Naive thymus-derived CD4-positive, alpha-beta T cell (primary cell): Measurements from ENCODE around the gene GRWD1. TPM values are rescaled to one million over a fixed set of nuclear protein-coding genes. Genes with fewer than 3 reads are reported as not detected.
"Not testable (repeated sequence)": the region's sequence is repeated elsewhere in the genome, so short reads cannot be mapped to it uniquely, and the experiment has no call there.

Experiments used
- ATAC-seq: fragments of 150-1000 bp; cut with Tn5 transposase; 2 replicates; pipeline ENCODE4 v1.10.0; 2021; ENCODE audit warnings: mild to moderate bottlenecking, moderate library complexity
- CTCF ChIA-PET: fragments of 350-600 bp; sonication (Branson Sonifier 250); formaldehyde crosslinking; loops from one replicate; lab custom pipeline; 2021; ENCODE audit warnings: antibody characterized with exemption; lab: Charles Lee
- POLR2A ChIA-PET: fragments of 350-600 bp; sonication (Branson Sonifier 250); formaldehyde crosslinking; loops from one replicate; lab custom pipeline; 2021; ENCODE audit warnings: antibody characterized with exemption, inconsistent platforms; lab: Charles Lee
- DNase-seq, 9 donors: peaks; one replicate each; pipeline versions ENCODE4 v3.0.0 to v3.0.0-alpha.2; 2020 to 2022; ENCODE audit warnings: mixed read lengths in 1 of 9
- H3K27ac ChIP-seq: one replicate; pipeline ENCODE4 v1.7.0; 2013; ENCODE audit warnings: mild to moderate bottlenecking, low read depth, low read length, moderate library complexity
- H3K27me3 ChIP-seq, 2 donors: one replicate each; pipeline ENCODE4 v1.7.0; 2013; ENCODE audit warnings: low read length in 2 of 2, mild to moderate bottlenecking in 2 of 2, moderate library complexity in 2 of 2; ENCODE audit not compliant: control insufficient read depth in 2 of 2, insufficient read depth in 2 of 2
- H3K36me3 ChIP-seq, 3 experiments: 1 replicate in 2 of 3; 2 replicates in 1 of 3; pipeline ENCODE4 v1.7.0; 2013; ENCODE audit warnings: low read length in 3 of 3, mild to moderate bottlenecking in 3 of 3, moderate library complexity in 1 of 3; ENCODE audit not compliant: insufficient read depth in 3 of 3, control insufficient read depth in 2 of 3
- H3K4me1 ChIP-seq, 2 donors: one replicate each; pipeline ENCODE4 v1.7.0; 2013; ENCODE audit warnings: low read length in 2 of 2, mild to moderate bottlenecking in 2 of 2, moderate library complexity in 1 of 2; ENCODE audit not compliant: control insufficient read depth in 2 of 2, insufficient read depth in 2 of 2
- H3K4me3 ChIP-seq: 2 replicates; pipeline ENCODE4 v1.7.0; 2013; ENCODE audit warnings: mild to moderate bottlenecking, low read length
- H3K9me3 ChIP-seq, 3 experiments: 1 replicate in 2 of 3; 2 replicates in 1 of 3; pipeline ENCODE4 v1.7.0; 2013; ENCODE audit warnings: low read length in 3 of 3; ENCODE audit not compliant: control insufficient read depth in 2 of 3
- H3K27ac Mint-ChIP-seq, 9 donors: one replicate each; pipeline ENCODE4 v1.8.0; 2020 to 2022; ENCODE audit warnings: mixed read lengths in 9 of 9, mild to moderate bottlenecking in 8 of 9, moderate library complexity in 5 of 9, inconsistent platforms in 2 of 9
- H3K27me3 Mint-ChIP-seq, 5 donors: one replicate each; pipeline ENCODE4 v1.8.0; 2021 to 2022; ENCODE audit warnings: mixed read lengths in 5 of 5, mild to moderate bottlenecking in 1 of 5
- H3K36me3 Mint-ChIP-seq, 5 donors: one replicate each; pipeline ENCODE4 v1.8.0; 2020 to 2022; ENCODE audit warnings: mixed read lengths in 5 of 5, mild to moderate bottlenecking in 3 of 5, inconsistent platforms in 1 of 5
- H3K4me1 Mint-ChIP-seq, 7 donors: one replicate each; pipeline ENCODE4 v1.8.0; 2020 to 2022; ENCODE audit warnings: mixed read lengths in 7 of 7, mild to moderate bottlenecking in 3 of 7, inconsistent platforms in 1 of 7
- H3K4me3 Mint-ChIP-seq, 10 donors: one replicate each; pipeline ENCODE4 v1.8.0; 2020 to 2022; ENCODE audit warnings: mild to moderate bottlenecking in 10 of 10, mixed read lengths in 10 of 10, moderate library complexity in 6 of 10, inconsistent platforms in 2 of 10
- H3K9me3 Mint-ChIP-seq, 11 donors: one replicate each; pipeline ENCODE4 v1.8.0; 2020 to 2022; ENCODE audit warnings: mixed read lengths in 11 of 11, mild to moderate bottlenecking in 4 of 11, inconsistent platforms in 1 of 11, moderate library complexity in 1 of 11
- intact Hi-C, 2 donors: fragments of 100-400 bp; cut with micrococcal nuclease; formaldehyde crosslinking; loops; one replicate each; pipeline ENCODE4 v1.15.1; 2023
- polyA plus RNA-seq, 2 donors: library from polyadenylated mRNA; unstranded; fragments of 300-500 nt; fragmentation: Illumina TruSeq; gene quantifications; one replicate each; pipeline ENCODE4 v1.2.3, GENCODE V29; 2021
- total RNA-seq, 6 experiments: library from RNA in 5 of 6; stranded (reverse) in 5 of 6; gene quantifications; 1 replicate in 5 of 6; 2 replicates in 1 of 6; pipeline ENCODE4 v1.2.3 and lab custom pipeline; 2021 to 2026

The GRWD1 gene
- total and polyA plus RNA-seq, 7 experiments from 2014 or later: 26.1 to 51.6 (median 40.3) TPM

- peaks cover 0 to 14% (median 0%) of the 10 kb centered on the region in 3 experiments for H3K36me3 ChIP-seq
- Mint-ChIP-seq H3K27me3 (no peaks in the 10 kb centered on the region), H3K4me1 (peaks cover 6 to 29% (median 23%) of the 10 kb centered on the region in 7 donors), H3K27ac (peak overlapping the region in 2 of 9 donors; percentile 26 to 84), H3K4me3 (no peak overlapping the region), H3K36me3 (peaks cover 0 to 13% (median 5%) of the 10 kb centered on the region in 5 donors), H3K9me3 (no peaks in the 10 kb centered on the region)
- ATAC-seq (no peak), DNase-seq (no peak)
- ChIA-PET POLR2A (no interaction called here), CTCF (no interaction called here)
- intact Hi-C loops: loop anchor here in 1 of 2 donors (5.0 kb wide), 1 partner anchor 36 kb away; the partner anchor contains the start of gene GRWD1
- no peak overlapping the region for H3K4me3 ChIP-seq
- H3K9me3 ChIP-seq: no peaks in the 10 kb centered on the region
- H3K27ac ChIP-seq: no peak overlapping the region
- H3K27me3 ChIP-seq: no peaks in the 10 kb centered on the region
- peaks cover 3 to 9% of the 10 kb centered on the region in 2 donors for H3K4me1 ChIP-seq
Observed at GRCh38 chr19:48483301-48483700, 37.5 kb downstream of the GRWD1 start.

GRCh38 chr19:48484247-48484893 lies 38.6 kb downstream of the GRWD1 start:
- no peak for ATAC-seq
- H3K9me3 Mint-ChIP-seq: no peaks in the 10 kb centered on the region
- CTCF ChIA-PET: no interaction called here

GRCh38 chr19:48484931-48485612 lies 39.3 kb downstream of the GRWD1 start:
- ChIA-PET CTCF (no interaction called here), POLR2A (no interaction called here)
- H3K27me3 ChIP-seq: no peaks in the 10 kb centered on the region
- intact Hi-C loops: loop anchor here in 1 of 2 donors (5.0 kb wide), 1 partner anchor 38 kb away; the partner anchor contains the start of gene GRWD1
- no peaks in the 10 kb centered on the region for H3K36me3 ChIP-seq
- H3K4me3 Mint-ChIP-seq: no peak overlapping the region
- H3K9me3 Mint-ChIP-seq: no peaks in the 10 kb centered on the region
- peak overlapping the region in 1 of 9 donors; percentile 6 for H3K27ac Mint-ChIP-seq
- DNase-seq (no peak), ATAC-seq (no peak)
- no peak overlapping the region for H3K4me3 ChIP-seq
- H3K4me1 ChIP-seq: peaks cover 3 to 9% of the 10 kb centered on the region in 2 donors
- peaks cover 0 to 25% (median 21%) of the 10 kb centered on the region in 7 donors for H3K4me1 Mint-ChIP-seq
- peaks cover 0 to under 1% (median 0%) of the 10 kb centered on the region in 5 donors for H3K27me3 Mint-ChIP-seq
- H3K27ac ChIP-seq: no peak overlapping the region
- H3K9me3 ChIP-seq: no peaks in the 10 kb centered on the region
- peaks cover 0 to 13% (median 4%) of the 10 kb centered on the region in 5 donors for H3K36me3 Mint-ChIP-seq

More at GRCh38 chr19:48484247-48484893, 38.6 kb downstream of the GRWD1 start:
- Histone ChIP-seq H3K27me3 (no peaks in the 10 kb centered on the region), H3K4me3 (no peak overlapping the region), H3K27ac (no peak overlapping the region), H3K4me1 (peaks cover 3 to 9% of the 10 kb centered on the region in 2 donors), H3K9me3 (no peaks in the 10 kb centered on the region), H3K36me3 (peaks cover 0 to 3% (median 0%) of the 10 kb centered on the region in 3 experiments)
- H3K27me3 Mint-ChIP-seq: no peaks in the 10 kb centered on the region
- peak overlapping the region in 4 of 9 donors; percentile 6 to 66 (median 34) for H3K27ac Mint-ChIP-seq
- DNase-seq: no peak
- POLR2A ChIA-PET: no interaction called here
- intact Hi-C loops: loop anchor here in 1 of 2 donors (5.0 kb wide), 1 partner anchor 37 kb away; the partner anchor contains the start of gene GRWD1
- no peak overlapping the region for H3K4me3 Mint-ChIP-seq
- H3K4me1 Mint-ChIP-seq: peaks cover 2 to 26% (median 22%) of the 10 kb centered on the region in 7 donors
- H3K36me3 Mint-ChIP-seq: peaks cover 0 to 13% (median 4%) of the 10 kb centered on the region in 5 donors

GRCh38 chr19:48486706-48487105 lies 40.9 kb downstream of the GRWD1 start:
- H3K27ac ChIP-seq, H3K9me3 ChIP-seq, intact Hi-C loops, H3K27me3 ChIP-seq, H3K36me3 ChIP-seq, H3K4me3 ChIP-seq, ATAC-seq, DNase-seq, H3K4me3 Mint-ChIP-seq, H3K27ac Mint-ChIP-seq, H3K9me3 Mint-ChIP-seq: not testable (repeated sequence)
- ChIA-PET POLR2A (interaction anchor here (0.7 kb wide), 1 partner anchor 143 kb away, joined by 5 read pairs; no protein-coding TSS in a partner anchor), CTCF (interaction anchor here (0.5 to 1.4 kb wide), 3 partner anchors 97 to 212 kb away, joined by 4 to 5 read pairs (median 4); no protein-coding TSS in a partner anchor)
- Mint-ChIP-seq H3K27me3 (peaks cover 0 to 12% (median 0%) of the 10 kb centered on the region in 5 donors), H3K36me3 (peaks cover 0 to 13% (median 4%) of the 10 kb centered on the region in 5 donors), H3K4me1 (peaks cover 6 to 24% (median 20%) of the 10 kb centered on the region in 7 donors)
- peaks cover 4 to 12% of the 10 kb centered on the region in 2 donors for H3K4me1 ChIP-seq

GRCh38 chr19:48487544-48487943 lies 41.8 kb downstream of the GRWD1 start:
- Mint-ChIP-seq H3K27ac (peak overlapping the region in 1 of 9 donors; percentile 43), H3K9me3 (peaks cover 0 to under 1% (median 0%) of the 10 kb centered on the region in 11 donors), H3K27me3 (peaks cover 0 to 20% (median 3%) of the 10 kb centered on the region in 5 donors), H3K36me3 (peaks cover 0 to 13% (median 4%) of the 10 kb centered on the region in 5 donors), H3K4me3 (no peak overlapping the region), H3K4me1 (peaks cover 14 to 27% (median 25%) of the 10 kb centered on the region in 7 donors)
- intact Hi-C loops: no loop called here
- Histone ChIP-seq H3K27ac (no peak overlapping the region), H3K27me3 (no peaks in the 10 kb centered on the region), H3K36me3 (no peaks in the 10 kb centered on the region), H3K4me3 (no peak overlapping the region), H3K9me3 (no peaks in the 10 kb centered on the region), H3K4me1 (peaks cover 4 to 19% of the 10 kb centered on the region in 2 donors)
- no peak for ATAC-seq
- DNase-seq: no peak
- ChIA-PET POLR2A (interaction anchor here (0.7 to 1.2 kb wide), 4 partner anchors 14 to 142 kb away, joined by 3 to 5 read pairs (median 4); no protein-coding TSS in a partner anchor), CTCF (interaction anchor here (0.8 to 3.7 kb wide), 4 partner anchors 17 to 154 kb away, joined by 3 to 15 read pairs (median 4); no protein-coding TSS in a partner anchor)

GRCh38 chr19:48487948-48488347 lies 42.2 kb downstream of the GRWD1 start:
- intact Hi-C loops: no loop called here
- no peaks in the 10 kb centered on the region for H3K9me3 ChIP-seq
- ATAC-seq (no peak), DNase-seq (no peak)
- H3K27ac Mint-ChIP-seq: no peak overlapping the region
- H3K27me3 Mint-ChIP-seq: peaks cover 0 to 24% (median 6%) of the 10 kb centered on the region in 5 donors
- no peaks in the 10 kb centered on the region for H3K36me3 ChIP-seq
- peaks cover 4 to 24% of the 10 kb centered on the region in 2 donors for H3K4me1 ChIP-seq
- H3K27ac ChIP-seq: no peak overlapping the region
- POLR2A ChIA-PET: interaction anchor here (0.9 to 1.2 kb wide), 3 partner anchors 14 to 99 kb away, joined by 3 to 4 read pairs (median 3); no protein-coding TSS in a partner anchor
- H3K9me3 Mint-ChIP-seq: peaks cover 0 to 2% (median 0%) of the 10 kb centered on the region in 11 donors
- H3K27me3 ChIP-seq: no peaks in the 10 kb centered on the region
- peaks cover 17 to 31% (median 29%) of the 10 kb centered on the region in 7 donors for H3K4me1 Mint-ChIP-seq
- H3K4me3 Mint-ChIP-seq: peak overlapping the region in 1 of 10 donors; percentile 22
- no peak overlapping the region for H3K4me3 ChIP-seq
- peaks cover 0 to 13% (median 4%) of the 10 kb centered on the region in 5 donors for H3K36me3 Mint-ChIP-seq
- CTCF ChIA-PET: interaction anchor here (0.8 to 3.7 kb wide), 4 partner anchors 17 to 155 kb away, joined by 3 to 15 read pairs (median 4); no protein-coding TSS in a partner anchor
